Ishikawa (cell line): Measurements from ENCODE around the gene CTH.

Source experiments
- CEBPB ChIP-seq: IDR thresholded peaks from 2 replicates; pipeline ENCODE4 v1.6.1; 2012
- CREB1 ChIP-seq: IDR thresholded peaks from 2 replicates; pipeline ENCODE4 v1.6.1; 2012; ENCODE audit warnings: low read depth
- EGR1 ChIP-seq: IDR thresholded peaks from 2 replicates; pipeline ENCODE4 v1.6.1; 2012
- EP300 ChIP-seq: IDR thresholded peaks from 2 replicates; pipeline ENCODE4 v1.6.1; 2012; ENCODE audit warnings: borderline replicate concordance
- FOXM1 ChIP-seq: IDR thresholded peaks from 2 replicates; pipeline ENCODE4 v1.6.1; 2012; ENCODE audit warnings: low read depth, borderline replicate concordance
- MAX ChIP-seq: IDR thresholded peaks from 2 replicates; pipeline ENCODE4 v1.6.1; 2012
- NFIC ChIP-seq: IDR thresholded peaks from 2 replicates; pipeline ENCODE4 v1.6.1; 2012
- RAD21 ChIP-seq: IDR thresholded peaks from 2 replicates; pipeline ENCODE4 v1.6.1; 2012; ENCODE audit warnings: low read depth
- REST ChIP-seq: IDR thresholded peaks from 2 replicates; pipeline ENCODE4 v1.6.1; 2012; ENCODE audit warnings: low read depth, mild to moderate bottlenecking
- TAF1 ChIP-seq: IDR thresholded peaks from 2 replicates; pipeline ENCODE4 v1.6.1; 2012; ENCODE audit warnings: low read depth, mild to moderate bottlenecking
- TCF12 ChIP-seq: IDR thresholded peaks from 2 replicates; pipeline ENCODE4 v1.6.1; 2012; ENCODE audit warnings: low read depth
- TEAD4 ChIP-seq: IDR thresholded peaks from 2 replicates; pipeline ENCODE4 v1.6.1; 2012
- USF1 ChIP-seq: IDR thresholded peaks from 2 replicates; pipeline ENCODE4 v1.6.1; 2012
- YY1 ChIP-seq: IDR thresholded peaks from 2 replicates; pipeline ENCODE4 v1.6.1; 2012; ENCODE audit warnings: low read depth
- ZBTB7A ChIP-seq: IDR thresholded peaks from 2 replicates; pipeline ENCODE4 v1.6.1; 2012; ENCODE audit warnings: low read depth

Gene CTH

GRCh38 chr1:70387507-70387906, 23.6 kb upstream of the CTH start:
- TF ChIP-seq USF1 (no peak), FOXM1 (no peak), RAD21 (no peak), MAX (no peak), CEBPB (no peak), NFIC (no peak), YY1 (no peak), EGR1 (no peak), CREB1 (no peak), TEAD4 (no peak), TAF1 (no peak), TCF12 (no peak), REST (no peak), EP300 (no peak), ZBTB7A (no peak)

GRCh38 chr1:70392626-70393025, 18.4 kb upstream of the CTH start:
- no peak for TF ChIP-seq USF1
- TF ChIP-seq FOXM1: no peak
- no peak for TF ChIP-seq MAX
- no peak for TF ChIP-seq RAD21
- no peak for TF ChIP-seq ZBTB7A
- TF ChIP-seq EGR1: no peak

- TF ChIP-seq FOXM1: no peak
- TF ChIP-seq TCF12: no peak
- no peak for TF ChIP-seq USF1
- TF ChIP-seq ZBTB7A: no peak
- no peak for TF ChIP-seq TEAD4
- no peak for TF ChIP-seq CREB1
- no peak for TF ChIP-seq TAF1
- TF ChIP-seq REST: no peak
- no peak for TF ChIP-seq EP300
- TF ChIP-seq CEBPB: no peak
- TF ChIP-seq EGR1: no peak
- TF ChIP-seq NFIC: no peak
- TF ChIP-seq MAX: no peak
- no peak for TF ChIP-seq YY1
Observed at GRCh38 chr1:70396607-70397006, 14.5 kb upstream of the CTH start.

GRCh38 chr1:70397013-70397412, 14.1 kb upstream of the CTH start:
- no peak for TF ChIP-seq EP300

GRCh38 chr1:70400335-70400734, 10.7 kb upstream of the CTH start:
- TF ChIP-seq EP300: no peak
- no peak for TF ChIP-seq NFIC
- TF ChIP-seq RAD21: no peak
- TF ChIP-seq EGR1: no peak
- no peak for TF ChIP-seq ZBTB7A
- no peak for TF ChIP-seq TCF12
- TF ChIP-seq CEBPB: no peak
- TF ChIP-seq TAF1: no peak
- TF ChIP-seq CREB1: no peak
- TF ChIP-seq YY1: no peak

- TF ChIP-seq REST (no peak), ZBTB7A (no peak), MAX (no peak), EP300 (no peak), YY1 (no peak), CREB1 (no peak), USF1 (no peak), CEBPB (no peak), EGR1 (no peak), TEAD4 (no peak), NFIC (no peak), FOXM1 (no peak)
Observed at GRCh38 chr1:70401974-70402373, 9.1 kb upstream of the CTH start.
